Glutamatergic neuron (in vitro differentiated cells): Measurements from ENCODE around the gene CEMIP2. TPM values are rescaled to one million over a fixed set of nuclear protein-coding genes. Genes with fewer than 3 reads are reported as not detected.

Experiments
- DNase-seq: peaks from one replicate; pipeline ENCODE4 v3.0.0; 2022
- H3K27ac Mint-ChIP-seq: one replicate; pipeline ENCODE4 v1.8.0; 2020; ENCODE audit warnings: mild to moderate bottlenecking, mixed read lengths, inconsistent platforms; ENCODE audit not compliant: unreplicated experiment
- H3K27me3 Mint-ChIP-seq: one replicate; pipeline ENCODE4 v1.8.0; 2020; ENCODE audit warnings: mild to moderate bottlenecking, moderate library complexity, mixed read lengths, inconsistent platforms; ENCODE audit not compliant: unreplicated experiment
- H3K36me3 Mint-ChIP-seq: one replicate; pipeline ENCODE4 v1.8.0; 2020; ENCODE audit warnings: mild to moderate bottlenecking, mixed read lengths, inconsistent platforms; ENCODE audit not compliant: unreplicated experiment
- H3K4me1 Mint-ChIP-seq: one replicate; pipeline ENCODE4 v1.8.0; 2020; ENCODE audit warnings: mild to moderate bottlenecking, low read depth, mixed read lengths, inconsistent platforms; ENCODE audit not compliant: unreplicated experiment
- H3K4me3 Mint-ChIP-seq: one replicate; pipeline ENCODE4 v1.8.0; 2020; ENCODE audit warnings: mild to moderate bottlenecking, mixed read lengths, inconsistent platforms; ENCODE audit not compliant: unreplicated experiment
- H3K9me3 Mint-ChIP-seq: one replicate; pipeline ENCODE4 v1.8.0; 2020; ENCODE audit warnings: mild to moderate bottlenecking, moderate library complexity, mixed read lengths, inconsistent platforms; ENCODE audit not compliant: unreplicated experiment
- CTCF ChIP-seq: fragments of 200-600 bp; sonication (generic); IDR thresholded peaks from one replicate; pipeline ENCODE4 v1.5.0; 2021; ENCODE audit not compliant: partially characterized antibody, unreplicated experiment
- total RNA-seq: library from RNA; stranded (reverse); fragmentation: NEBNext Ultra II Directional; extraction: Animal tissue kit (Norgen Biotek cat#: 25700); gene quantifications from one replicate; pipeline ENCODE4 v1.2.1, GENCODE V29; 2021; ENCODE audit not compliant: unreplicated experiment

CEMIP2 gene
- total RNA-seq, 1 donor from 2014 or later: 122 TPM

- Mint-ChIP-seq H3K36me3 (no peaks in the 10 kb centered on the region), H3K4me3 (no peak overlapping the region), H3K27me3 (peaks cover 2% of the 10 kb centered on the region), H3K27ac (no peak overlapping the region), H3K4me1 (no peaks in the 10 kb centered on the region), H3K9me3 (no peaks in the 10 kb centered on the region)
- no peak for TF ChIP-seq CTCF
- no peak for DNase-seq
Observed at GRCh38 chr9:71796100-71796767, 27.9 kb upstream of the CEMIP2 start.

GRCh38 chr9:71795097-71795813, 26.9 kb upstream of the CEMIP2 start:
- DNase-seq: no peak
- no peak overlapping the region for H3K4me3 Mint-ChIP-seq
- no peaks in the 10 kb centered on the region for H3K4me1 Mint-ChIP-seq
- TF ChIP-seq CTCF: no peak
- H3K36me3 Mint-ChIP-seq: no peaks in the 10 kb centered on the region
- H3K9me3 Mint-ChIP-seq: no peaks in the 10 kb centered on the region
- peaks cover 2% of the 10 kb centered on the region for H3K27me3 Mint-ChIP-seq
- no peak overlapping the region for H3K27ac Mint-ChIP-seq

- TF ChIP-seq CTCF: no peak
- Mint-ChIP-seq H3K36me3 (no peaks in the 10 kb centered on the region), H3K9me3 (no peaks in the 10 kb centered on the region), H3K27ac (no peak overlapping the region), H3K4me1 (no peaks in the 10 kb centered on the region), H3K27me3 (peaks cover 4% of the 10 kb centered on the region), H3K4me3 (no peak overlapping the region)
- DNase-seq: no peak
Observed at GRCh38 chr9:71793386-71794105, 25.2 kb upstream of the CEMIP2 start.

GRCh38 chr9:71791875-71792274, 23.6 kb upstream of the CEMIP2 start:
- Mint-ChIP-seq H3K4me3 (no peak overlapping the region), H3K36me3 (no peaks in the 10 kb centered on the region), H3K27me3 (peaks cover 4% of the 10 kb centered on the region), H3K9me3 (no peaks in the 10 kb centered on the region), H3K4me1 (no peaks in the 10 kb centered on the region), H3K27ac (no peak overlapping the region)
- no peak for TF ChIP-seq CTCF
- no peak for DNase-seq
